Activated T-helper 1 cell treated with Interleukin-2 at 50 U/mL for 16 hours (primary cell): ENCODE results near the gene PPIA.
A peak's percentile ranks its signal among the peaks of the same experiment; 100 is the strongest.
"Not testable (repeated sequence)": the region's sequence is repeated elsewhere in the genome, so short reads cannot be mapped to it uniquely, and the experiment has no call there.

Source experiments
- DNase-seq: peaks from one replicate; pipeline ENCODE4 v3.0.0-alpha.2; 2020; ENCODE audit warnings: low read depth

The PPIA gene

GRCh38 chr7:44827567-44827966, 31.1 kb downstream of the PPIA start:
- DNase-seq, result no peak

GRCh38 chr7:44838751-44839150, 42.3 kb downstream of the PPIA start:
- DNase-seq, result no peak

- not testable (repeated sequence) for DNase-seq
These were observed 46.2 kb downstream of the PPIA start for GRCh38 chr7:44842675-44843074.

GRCh38 chr7:44843440-44843839, 47.0 kb downstream of the PPIA start:
- not testable (repeated sequence) for DNase-seq

- DNase-seq, result no peak
These were observed 49.0 kb downstream of the PPIA start for GRCh38 chr7:44845451-44845850.

GRCh38 chr7:44846390-44846789, 49.9 kb downstream of the PPIA start:
- DNase-seq, result not testable (repeated sequence)

GRCh38 chr7:44846816-44847508, 50.5 kb downstream of the PPIA start:
- DNase-seq, result no peak

- peak; percentile 82 for DNase-seq
These were observed 51.0 kb downstream of the PPIA start for GRCh38 chr7:44847509-44847919.

GRCh38 chr7:44847920-44848634, 51.6 kb downstream of the PPIA start, which contains the start of gene H2AZ2:
Gene H2AZ2 (minus strand): TSS chr7:44848087. CDS start chr7:44847971, 116 bp downstream.
- peak; percentile 99 for DNase-seq

- DNase-seq, result no peak
These were observed 52.9 kb downstream of the PPIA start for GRCh38 chr7:44849259-44849884.

- DNase-seq, result no peak
These were observed 53.5 kb downstream of the PPIA start for GRCh38 chr7:44849885-44850544.

- DNase-seq, result no peak
These were observed 56.1 kb downstream of the PPIA start for GRCh38 chr7:44852590-44852989.
